SH-SY5Y (cell line): ENCODE measurements around the gene PTPRG.

ENCODE experiments used
- GATA2 ChIP-seq: IDR thresholded peaks from 2 replicates; pipeline ENCODE4 v1.6.1; 2011; ENCODE audit warnings: mild to moderate bottlenecking, low read depth, low read length
- GATA3 ChIP-seq: IDR thresholded peaks from 2 replicates; pipeline ENCODE4 v1.6.1; 2011; ENCODE audit warnings: low read depth, mild to moderate bottlenecking, low read length, moderate library complexity

DNA sequence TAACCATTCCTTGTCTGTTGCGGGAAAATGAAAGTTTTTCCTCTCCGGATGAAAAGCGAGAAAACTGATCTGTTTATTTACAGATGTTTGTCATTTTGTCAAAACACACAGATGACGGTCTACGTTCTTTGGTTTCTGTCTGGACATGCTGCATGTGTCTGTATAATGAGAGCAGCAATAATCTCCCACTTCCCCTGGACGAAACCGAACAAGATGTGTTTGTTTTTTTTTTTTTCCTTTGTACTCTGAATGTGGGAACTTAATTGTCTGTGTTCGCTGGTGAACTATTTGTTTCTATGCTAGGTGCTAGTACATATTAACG, 33.6 kb downstream of the PTPRG start:
- no peak for TF ChIP-seq GATA3
- TF ChIP-seq GATA2: no peak
